ENCODE data around the gene SLC22A24.

DNA sequence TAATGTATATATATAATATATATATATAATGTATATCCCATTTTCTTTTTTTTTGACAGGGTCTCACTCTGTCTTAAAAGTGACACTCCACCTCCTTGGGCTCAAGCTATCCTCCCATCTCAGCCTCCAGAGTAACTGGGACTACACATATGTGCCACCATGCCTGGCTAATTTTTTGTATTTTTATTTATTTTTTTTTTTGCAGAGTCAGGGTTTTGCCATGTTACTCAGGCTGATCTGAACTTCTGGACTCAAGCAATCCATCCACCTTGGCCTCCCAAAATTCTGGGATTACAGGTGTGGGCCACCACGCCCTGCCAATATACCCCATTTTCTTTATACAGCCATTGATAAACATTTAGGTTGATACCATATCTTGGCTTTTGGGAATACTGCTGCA lies 33.9 kb upstream of the SLC22A24 start:
- TF ChIP-seq EP300 (conservative IDR thresholded peaks at IDR 0.05; ENCODE audit: poor library complexity, severe bottlenecking), result no peak
- TF ChIP-seq EZH2 (IDR thresholded peaks at IDR 0.05; ENCODE audit: borderline replicate concordance, insufficient read depth, low read length, poor library complexity, severe bottlenecking), result no peak
- TF ChIP-seq, protein P1, sequence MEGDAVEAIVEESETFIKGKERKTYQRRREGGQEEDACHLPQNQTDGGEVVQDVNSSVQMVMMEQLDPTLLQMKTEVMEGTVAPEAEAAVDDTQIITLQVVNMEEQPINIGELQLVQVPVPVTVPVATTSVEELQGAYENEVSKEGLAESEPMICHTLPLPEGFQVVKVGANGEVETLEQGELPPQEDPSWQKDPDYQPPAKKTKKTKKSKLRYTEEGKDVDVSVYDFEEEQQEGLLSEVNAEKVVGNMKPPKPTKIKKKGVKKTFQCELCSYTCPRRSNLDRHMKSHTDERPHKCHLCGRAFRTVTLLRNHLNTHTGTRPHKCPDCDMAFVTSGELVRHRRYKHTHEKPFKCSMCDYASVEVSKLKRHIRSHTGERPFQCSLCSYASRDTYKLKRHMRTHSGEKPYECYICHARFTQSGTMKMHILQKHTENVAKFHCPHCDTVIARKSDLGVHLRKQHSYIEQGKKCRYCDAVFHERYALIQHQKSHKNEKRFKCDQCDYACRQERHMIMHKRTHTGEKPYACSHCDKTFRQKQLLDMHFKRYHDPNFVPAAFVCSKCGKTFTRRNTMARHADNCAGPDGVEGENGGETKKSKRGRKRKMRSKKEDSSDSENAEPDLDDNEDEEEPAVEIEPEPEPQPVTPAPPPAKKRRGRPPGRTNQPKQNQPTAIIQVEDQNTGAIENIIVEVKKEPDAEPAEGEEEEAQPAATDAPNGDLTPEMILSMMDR (IDR thresholded peaks at IDR 0.05; ENCODE audit: poor library complexity, severe bottlenecking), result no peak
- TF ChIP-seq, protein P2, sequence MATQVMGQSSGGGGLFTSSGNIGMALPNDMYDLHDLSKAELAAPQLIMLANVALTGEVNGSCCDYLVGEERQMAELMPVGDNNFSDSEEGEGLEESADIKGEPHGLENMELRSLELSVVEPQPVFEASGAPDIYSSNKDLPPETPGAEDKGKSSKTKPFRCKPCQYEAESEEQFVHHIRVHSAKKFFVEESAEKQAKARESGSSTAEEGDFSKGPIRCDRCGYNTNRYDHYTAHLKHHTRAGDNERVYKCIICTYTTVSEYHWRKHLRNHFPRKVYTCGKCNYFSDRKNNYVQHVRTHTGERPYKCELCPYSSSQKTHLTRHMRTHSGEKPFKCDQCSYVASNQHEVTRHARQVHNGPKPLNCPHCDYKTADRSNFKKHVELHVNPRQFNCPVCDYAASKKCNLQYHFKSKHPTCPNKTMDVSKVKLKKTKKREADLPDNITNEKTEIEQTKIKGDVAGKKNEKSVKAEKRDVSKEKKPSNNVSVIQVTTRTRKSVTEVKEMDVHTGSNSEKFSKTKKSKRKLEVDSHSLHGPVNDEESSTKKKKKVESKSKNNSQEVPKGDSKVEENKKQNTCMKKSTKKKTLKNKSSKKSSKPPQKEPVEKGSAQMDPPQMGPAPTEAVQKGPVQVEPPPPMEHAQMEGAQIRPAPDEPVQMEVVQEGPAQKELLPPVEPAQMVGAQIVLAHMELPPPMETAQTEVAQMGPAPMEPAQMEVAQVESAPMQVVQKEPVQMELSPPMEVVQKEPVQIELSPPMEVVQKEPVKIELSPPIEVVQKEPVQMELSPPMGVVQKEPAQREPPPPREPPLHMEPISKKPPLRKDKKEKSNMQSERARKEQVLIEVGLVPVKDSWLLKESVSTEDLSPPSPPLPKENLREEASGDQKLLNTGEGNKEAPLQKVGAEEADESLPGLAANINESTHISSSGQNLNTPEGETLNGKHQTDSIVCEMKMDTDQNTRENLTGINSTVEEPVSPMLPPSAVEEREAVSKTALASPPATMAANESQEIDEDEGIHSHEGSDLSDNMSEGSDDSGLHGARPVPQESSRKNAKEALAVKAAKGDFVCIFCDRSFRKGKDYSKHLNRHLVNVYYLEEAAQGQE (IDR thresholded peaks at IDR 0.05; ENCODE audit: borderline replicate concordance), result no peak
- TF ChIP-seq TAF1 (IDR thresholded peaks at IDR 0.05; ENCODE audit: low read depth), result no peak
- TF ChIP-seq POLR2AphosphoS5 (IDR thresholded peaks at IDR 0.05), result no peak
- TF ChIP-seq SMC3 (conservative IDR thresholded peaks at IDR 0.05; ENCODE audit: poor library complexity), result no peak
- TF ChIP-seq RAD21 (conservative IDR thresholded peaks at IDR 0.05), result no peak
